Stimulated activated CD4-positive, alpha-beta T cell treated with anti-CD3 and anti-CD28 coated beads, Interleukin-1b, Interleukin-23, amount 100 ng/mL, for 48 hours (primary cell): ENCODE measurements around the gene DMAC2.
"Not testable (repeated sequence)": the region's sequence is repeated elsewhere in the genome, so short reads cannot be mapped to it uniquely, and the experiment has no call there.

Experiments
- DNase-seq: peaks from one replicate; pipeline ENCODE4 v3.0.0-alpha.2; 2020

Gene DMAC2

GRCh38 chr19:41397086-41398049 is 42.3 kb downstream of the DMAC2 start, which contains the start of the genes BCKDHA and EXOSC5:
BCKDHA (plus strand) TSS chr19:41397818; CDS start chr19:41397828, 10 bp downstream.
EXOSC5 (minus strand) TSS chr19:41397359; CDS start chr19:41397328, 31 bp downstream.
- DNase-seq, result peak; percentile 99

- DNase-seq, result no peak
Observed at GRCh38 chr19:41395355-41395754, 44.4 kb downstream of the DMAC2 start.

GRCh38 chr19:41392775-41393174 is 46.9 kb downstream of the DMAC2 start:
- DNase-seq, result no peak

GRCh38 chr19:41391618-41392017 is 48.1 kb downstream of the DMAC2 start:
- no peak for DNase-seq

GRCh38 chr19:41386442-41386841 is 53.3 kb downstream of the DMAC2 start:
- no peak for DNase-seq

GRCh38 chr19:41384351-41384750 is 55.4 kb downstream of the DMAC2 start:
- no peak for DNase-seq

- not testable (repeated sequence) for DNase-seq
Observed at GRCh38 chr19:41381536-41381935, 58.2 kb downstream of the DMAC2 start.
